A673 (cell line): ENCODE results near the gene DNAAF5.

Experiments used
- CTCF ChIP-seq: fragments of 300-800, 200-600 bp; sonication (generic); conservative IDR thresholded peaks from 2 replicates; pipeline ENCODE4 v1.5.1; 2017; ENCODE audit warnings: low read depth, mild to moderate bottlenecking, antibody characterized with exemption, low read length, moderate library complexity, mixed read lengths
- EZH2 ChIP-seq: fragments of 200-600 bp; sonication (generic); IDR thresholded peaks from 2 replicates; pipeline ENCODE4 v1.6.1; 2017; ENCODE audit warnings: borderline replicate concordance, low read depth, mild to moderate bottlenecking, mixed read lengths, antibody characterized with exemption, low read length; ENCODE audit not compliant: poor library complexity, severe bottlenecking

GRCh38 chr7:698515-699475 lies 27.7 kb upstream of the DNAAF5 start:
- TF ChIP-seq CTCF: no peak
- TF ChIP-seq EZH2: no peak
